Mesenteric fat pad (tissue), 1 donor: ENCODE results near the gene PPP2R5E. TPM values are rescaled to one million over a fixed set of nuclear protein-coding genes. Genes with fewer than 3 reads are reported as not detected.
"Not testable (repeated sequence)": the region's sequence is repeated elsewhere in the genome, so short reads cannot be mapped to it uniquely, and the experiment has no call there.

Experiments used
- DNase-seq: peaks from one replicate; pipeline ENCODE4 v3.0.0-alpha.2; 2020; ENCODE audit warnings: low spot score
- total RNA-seq: library from RNA; stranded (reverse); fragmentation: NEBNext Ultra II Directional; extraction: Animal tissue kit (Norgen Biotek cat#: 25700); gene quantifications from one replicate; pipeline ENCODE4 v1.2.1, GENCODE V29; 2021
- donor health status: DM: yes; HTN: yes; CAD: no.

The PPP2R5E gene
- total RNA-seq, 1 donor from 2014 or later = 36.0 TPM

DNA sequence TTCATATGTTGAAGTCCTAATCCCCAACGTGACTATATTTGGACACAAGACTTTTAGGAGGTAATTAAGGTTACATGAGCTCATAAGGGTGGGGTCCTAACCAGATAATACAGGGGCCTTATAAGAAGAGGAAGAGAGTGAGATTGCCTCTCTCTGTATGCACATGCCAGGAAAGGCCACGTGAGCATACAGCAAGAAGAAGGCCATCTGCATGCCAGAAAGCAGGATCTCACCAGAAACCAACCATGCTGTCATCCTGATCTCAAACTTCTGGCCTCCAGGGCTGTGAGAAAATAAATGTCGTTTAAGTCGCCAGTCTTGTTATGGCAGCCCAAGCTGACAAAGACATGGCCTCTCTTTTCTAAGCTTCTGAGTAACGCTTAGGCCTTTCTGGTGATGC, 155.5 kb downstream of the PPP2R5E start:
- DNase-seq = no peak

DNA sequence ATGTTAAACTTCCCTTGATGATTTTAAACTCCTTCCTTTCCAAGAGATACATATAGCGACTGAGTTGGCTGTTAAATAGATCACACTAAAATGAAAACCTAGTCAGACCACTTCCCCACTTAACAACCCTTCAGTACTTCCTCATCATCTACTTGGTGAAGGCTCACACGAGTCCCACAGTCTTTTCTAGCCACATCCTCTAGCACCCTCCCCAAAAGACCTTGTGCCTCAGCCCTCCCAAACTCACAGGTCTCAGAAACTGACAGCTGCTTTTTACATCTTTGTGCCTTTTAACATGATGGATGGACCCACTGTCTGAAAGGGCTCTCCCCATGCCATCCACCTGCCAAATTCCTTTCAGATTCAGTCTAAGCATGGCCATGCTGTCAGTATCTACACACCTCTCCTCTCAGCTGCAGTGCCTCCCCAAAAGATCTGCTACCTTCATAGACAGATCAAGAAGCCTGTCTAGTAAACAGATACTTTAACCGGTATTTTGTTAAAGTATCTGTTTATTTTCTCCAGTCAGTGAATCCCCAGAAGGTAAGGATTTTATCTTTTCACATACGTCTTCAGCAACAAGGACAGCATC, 159.3 kb downstream of the PPP2R5E start:
- no peak for DNase-seq

DNA sequence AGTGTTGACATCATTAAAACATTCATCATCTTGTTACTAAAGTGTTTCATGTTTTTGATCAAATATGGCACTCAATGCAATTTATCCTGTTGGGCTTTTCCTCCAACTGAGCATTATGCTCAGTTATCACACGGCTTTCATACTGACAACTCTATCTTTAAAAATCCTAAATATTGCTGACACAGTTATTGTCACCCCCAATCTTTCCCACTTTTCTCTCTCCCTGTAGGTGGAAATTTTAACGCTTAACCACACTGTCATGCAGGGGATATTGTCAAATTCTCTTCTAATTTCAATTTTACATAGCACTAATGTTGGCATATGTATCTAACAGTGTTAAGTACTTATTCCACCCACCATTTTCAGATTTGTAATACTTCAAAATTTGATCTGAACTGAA, 164.7 kb downstream of the PPP2R5E start:
- DNase-seq = no peak

DNA sequence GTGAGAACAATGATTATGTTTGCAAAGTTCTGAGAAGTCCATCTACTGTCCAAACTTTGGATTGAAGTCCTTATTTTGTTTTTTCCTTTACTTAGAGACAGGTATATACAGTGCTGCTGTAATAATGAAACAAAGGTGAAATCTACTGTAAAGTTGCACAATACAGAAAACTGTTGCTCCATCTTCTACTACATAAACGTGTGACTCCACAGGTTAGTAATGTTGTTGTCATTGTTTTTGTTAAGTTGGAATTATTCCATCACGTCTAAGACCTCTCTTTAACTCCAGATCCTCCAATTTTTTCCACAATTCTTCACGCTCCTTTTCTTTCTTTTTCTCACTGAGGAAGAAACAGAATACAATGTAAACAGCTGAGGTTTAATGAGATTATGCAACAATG, 167.4 kb downstream of the PPP2R5E start:
- no peak for DNase-seq

DNA sequence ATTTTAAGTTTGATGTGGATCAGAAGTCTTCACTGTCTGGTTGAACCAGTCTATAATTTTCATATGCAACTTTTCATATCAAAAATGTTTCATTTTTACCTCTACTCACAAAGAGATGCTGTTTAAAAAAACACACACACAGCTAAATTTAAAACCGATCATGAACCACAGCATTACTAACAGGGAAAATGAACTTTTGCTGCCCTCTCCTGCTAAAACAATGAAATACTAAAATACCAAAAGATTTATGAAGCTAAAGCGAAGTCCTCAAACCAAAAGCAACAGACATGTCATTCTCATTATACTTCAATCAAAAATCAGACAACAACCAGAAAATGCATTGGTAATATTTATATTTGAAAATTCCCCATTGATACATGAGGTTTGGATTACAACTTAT, 171.6 kb downstream of the PPP2R5E start:
- not testable (repeated sequence) for DNase-seq

DNA sequence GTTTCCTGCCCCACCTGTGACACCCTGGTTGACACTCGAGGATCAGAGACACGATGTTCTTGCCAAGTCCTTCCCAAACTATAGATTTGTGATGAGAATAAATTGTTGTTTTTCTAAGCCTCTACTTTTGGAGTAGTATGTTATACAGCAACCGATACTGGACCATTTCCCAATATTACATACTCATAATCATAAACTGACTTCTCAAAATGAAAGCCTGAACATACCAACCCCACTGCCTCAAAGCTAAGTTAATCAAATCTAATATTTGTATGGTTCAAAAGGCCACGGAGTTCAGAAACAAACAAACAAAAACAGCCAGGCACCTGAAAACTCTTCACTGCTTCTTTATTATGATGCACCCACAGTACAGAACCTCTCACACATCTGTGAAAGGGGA, 172.1 kb downstream of the PPP2R5E start:
- DNase-seq = no peak

DNA sequence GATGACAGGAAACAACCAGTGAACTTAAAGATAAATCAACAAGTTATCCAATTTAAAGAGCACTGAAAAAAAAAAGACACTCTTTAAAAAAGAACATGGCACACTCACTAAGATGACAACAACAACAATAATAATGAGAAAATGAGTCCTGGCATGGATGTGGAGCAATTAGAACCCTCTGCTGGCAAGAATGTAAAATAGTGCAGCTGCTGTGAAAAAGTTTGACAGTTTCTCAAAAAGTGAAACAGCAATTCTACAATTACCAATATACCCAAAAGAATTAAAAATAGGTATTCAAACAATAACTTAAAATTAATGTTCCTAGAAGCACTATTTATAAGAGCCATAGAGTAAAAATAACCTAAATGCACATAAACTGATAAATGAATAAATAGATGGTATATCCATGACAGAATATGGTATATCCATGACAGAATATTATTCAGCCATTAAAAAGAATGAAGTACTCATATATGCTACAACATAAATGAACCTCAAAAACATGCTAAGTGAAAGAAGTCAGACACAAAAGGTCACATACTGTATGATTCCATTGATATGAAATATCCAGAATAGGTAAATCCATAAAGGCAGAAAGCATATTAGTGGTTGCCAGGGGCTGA, 175.3 kb downstream of the PPP2R5E start:
- no peak for DNase-seq

DNA sequence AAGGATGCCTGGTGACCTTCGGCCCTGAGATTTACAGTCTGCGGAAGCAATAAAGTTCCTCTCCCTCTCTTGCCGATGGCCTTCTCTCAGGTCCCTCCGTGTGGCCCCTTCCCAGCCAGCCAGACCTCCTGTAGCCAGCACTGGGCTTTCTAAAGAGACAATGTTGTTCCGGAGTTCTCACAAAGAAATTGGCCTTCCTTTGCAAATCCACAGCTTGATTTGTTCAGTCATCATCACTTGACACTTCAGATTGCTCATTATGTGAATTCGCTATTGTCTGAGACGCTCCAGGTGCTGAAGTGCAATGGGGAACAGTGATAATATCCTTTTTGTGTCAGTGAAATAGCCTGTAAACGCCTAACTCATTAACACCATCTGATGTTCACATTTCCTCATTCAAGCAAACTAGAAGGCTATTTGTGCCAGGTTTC, 180.8 kb downstream of the PPP2R5E start:
- no peak for DNase-seq

DNA sequence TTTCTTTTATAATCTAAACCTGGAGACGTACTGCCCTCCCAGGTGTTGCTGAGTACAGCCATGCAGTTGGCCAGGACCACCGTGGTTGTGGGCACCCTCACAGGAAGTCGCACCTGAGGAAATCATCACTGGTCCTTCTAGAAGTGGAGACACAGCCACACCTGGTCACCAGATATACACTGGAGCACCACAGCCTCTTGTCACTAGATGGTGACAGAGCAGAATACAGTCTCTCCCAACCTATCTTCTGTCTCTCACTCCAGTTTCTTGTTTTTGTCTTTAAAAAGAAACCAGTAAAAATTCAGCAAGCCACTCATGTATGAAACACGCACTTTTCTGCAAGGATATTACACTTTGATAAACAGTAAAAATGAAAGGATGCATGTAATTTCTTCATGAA, 181.4 kb downstream of the PPP2R5E start:
- DNase-seq = no peak

DNA sequence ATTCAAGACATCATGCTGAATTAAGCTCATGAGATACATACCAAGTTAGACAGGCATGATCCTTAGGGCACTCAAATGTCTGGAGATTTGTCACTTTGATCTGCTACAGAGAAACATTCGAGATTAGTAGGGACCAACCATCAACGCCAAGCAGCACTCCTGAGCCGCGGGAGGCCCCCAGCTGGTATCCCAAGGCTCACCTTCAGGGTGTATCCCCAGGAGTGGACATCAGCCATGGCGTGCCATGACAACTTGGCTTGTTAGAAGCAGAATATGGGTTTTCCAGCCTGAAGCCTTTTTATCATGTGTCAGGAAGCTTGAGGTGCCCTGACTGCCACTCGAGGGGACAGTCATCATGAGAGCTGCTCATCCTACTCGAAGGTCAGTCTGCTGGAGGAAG, 185.3 kb downstream of the PPP2R5E start:
- peak; percentile 62 for DNase-seq

DNA sequence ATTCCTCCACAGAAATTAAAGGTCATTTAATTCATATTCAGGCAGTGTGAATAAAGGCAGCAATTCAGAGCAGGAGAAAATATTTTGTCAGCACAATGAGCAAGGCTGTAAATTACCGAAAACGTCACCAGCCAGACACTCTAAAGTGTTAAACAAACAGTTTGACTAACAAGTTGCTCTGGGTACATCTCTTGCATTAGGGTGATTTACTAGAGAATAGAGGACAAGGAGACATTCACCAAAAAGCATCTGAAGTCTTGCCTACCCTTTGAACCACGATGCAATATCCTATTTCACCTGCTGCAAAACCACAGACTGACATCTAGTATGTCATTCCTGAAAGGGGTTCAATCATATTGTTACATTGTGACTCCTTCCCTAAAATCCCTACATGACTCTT, 197.4 kb downstream of the PPP2R5E start:
- DNase-seq = no peak

DNA sequence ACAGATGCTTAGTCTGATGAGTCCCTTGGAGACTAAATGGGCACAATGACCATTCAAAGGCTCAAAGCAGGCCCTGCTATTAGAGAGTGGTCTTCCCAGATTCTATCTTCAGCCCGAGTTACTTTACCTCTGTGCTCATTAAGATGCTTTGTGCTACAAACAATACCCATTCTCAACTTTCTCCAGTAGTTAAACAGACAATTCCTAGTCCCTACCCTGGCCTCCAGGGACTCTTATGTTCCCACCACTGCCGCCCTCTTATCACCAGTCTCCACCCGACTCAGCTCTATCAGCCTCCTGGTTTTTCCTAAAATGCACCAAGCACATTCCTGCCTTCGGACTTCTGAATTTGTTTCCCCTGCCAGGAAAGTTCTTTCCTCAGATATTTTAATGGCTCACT, 198.8 kb downstream of the PPP2R5E start:
- DNase-seq = no peak

DNA sequence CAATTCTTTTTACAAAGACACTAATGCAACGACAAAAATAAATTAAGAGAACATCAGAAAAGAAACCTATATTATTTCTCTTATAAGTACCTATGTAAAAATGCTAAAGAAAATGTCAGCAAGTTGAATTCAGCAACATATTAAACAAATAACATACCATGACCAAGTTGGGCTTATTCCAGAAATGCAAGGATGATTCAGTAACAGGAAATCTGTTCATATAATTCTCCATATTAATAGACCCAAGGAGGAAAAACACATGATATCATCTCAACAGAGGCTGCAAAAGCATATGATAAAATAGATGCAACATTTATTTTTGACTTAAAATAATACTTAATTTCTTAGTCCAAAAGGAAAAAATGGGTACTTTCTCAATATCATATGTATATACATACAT, 199.3 kb downstream of the PPP2R5E start:
- DNase-seq = no peak

DNA sequence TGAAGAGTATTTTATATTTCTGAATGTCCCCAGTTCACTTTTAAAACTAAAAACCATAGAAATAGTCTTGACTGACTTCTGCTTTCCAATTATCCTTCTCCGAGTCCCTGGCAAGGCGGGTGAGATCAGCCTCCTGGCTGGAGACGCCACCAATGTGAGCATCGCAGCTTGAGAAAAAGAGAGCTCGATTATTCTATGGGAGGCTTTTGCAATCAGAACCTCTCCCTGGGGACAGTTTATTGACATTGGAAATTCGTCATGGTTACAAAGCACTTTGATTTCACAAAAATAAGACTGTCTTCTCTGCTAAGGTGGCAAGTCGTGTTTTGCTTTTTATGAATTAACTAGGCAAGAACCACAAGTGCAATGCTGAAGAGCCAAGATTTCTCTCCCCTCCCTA, 200.8 kb downstream of the PPP2R5E start:
- no peak for DNase-seq

DNA sequence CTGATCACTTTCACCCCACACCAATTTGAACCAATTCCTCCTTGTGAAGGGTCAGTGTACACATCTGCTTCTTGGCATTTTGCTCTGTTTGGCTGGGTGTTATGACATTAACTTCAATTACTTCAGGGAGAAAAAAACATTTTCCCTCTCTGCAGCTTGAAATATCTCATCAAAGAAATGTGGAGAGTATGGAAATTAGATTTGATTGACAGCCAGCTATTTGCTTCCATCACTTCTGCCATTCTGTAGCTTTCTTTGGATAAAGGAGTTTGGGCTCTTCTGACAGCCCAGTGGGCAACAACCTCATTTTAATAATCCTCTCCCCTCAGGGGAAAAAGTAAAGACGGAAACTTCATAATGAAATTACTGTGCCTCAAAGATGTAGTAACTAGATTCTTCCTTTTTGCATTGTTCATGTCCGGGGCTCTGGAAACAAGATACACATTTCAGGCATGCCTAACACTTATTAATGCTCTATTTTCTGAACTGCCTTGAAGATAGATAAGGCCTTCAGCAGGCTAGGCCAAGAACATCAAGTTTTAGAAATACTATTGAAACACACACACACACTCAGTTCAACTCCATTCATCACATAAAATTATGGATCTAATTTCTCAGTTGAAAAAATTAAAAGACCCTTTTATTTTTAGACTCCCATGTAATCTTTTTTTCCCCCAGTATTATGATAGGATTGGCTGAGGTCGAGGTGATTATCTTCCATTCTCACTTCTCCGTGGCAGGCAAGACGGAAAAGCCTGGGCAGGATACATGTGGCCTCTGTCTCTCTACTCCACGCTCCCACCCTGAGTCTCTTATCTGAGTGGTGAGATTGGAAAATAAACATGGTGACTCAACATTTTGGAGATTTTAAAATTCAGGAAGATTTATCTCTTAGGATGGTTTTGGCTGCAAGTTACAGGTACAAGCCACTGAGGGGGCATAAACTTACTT, 214.1 kb downstream of the PPP2R5E start:
- no peak for DNase-seq

DNA sequence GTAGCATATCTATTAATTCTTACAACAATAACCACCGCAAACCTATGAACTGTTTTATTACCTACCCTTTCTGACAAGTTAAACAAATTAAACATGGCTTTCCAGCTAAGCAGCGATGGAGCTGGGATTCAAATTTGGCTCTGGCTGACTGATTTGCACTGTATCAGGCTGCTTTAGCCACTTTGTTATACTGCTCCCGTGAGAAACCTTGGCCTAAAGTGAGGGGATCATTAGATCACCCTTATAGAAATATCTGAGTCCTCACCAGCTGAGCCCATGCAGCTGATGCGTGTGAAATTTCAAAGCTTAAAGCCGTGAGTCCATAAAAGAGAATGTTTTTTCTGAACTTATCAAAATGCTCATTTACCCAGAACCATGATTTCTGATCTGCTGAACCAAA, 216.3 kb downstream of the PPP2R5E start:
- DNase-seq = no peak

DNA sequence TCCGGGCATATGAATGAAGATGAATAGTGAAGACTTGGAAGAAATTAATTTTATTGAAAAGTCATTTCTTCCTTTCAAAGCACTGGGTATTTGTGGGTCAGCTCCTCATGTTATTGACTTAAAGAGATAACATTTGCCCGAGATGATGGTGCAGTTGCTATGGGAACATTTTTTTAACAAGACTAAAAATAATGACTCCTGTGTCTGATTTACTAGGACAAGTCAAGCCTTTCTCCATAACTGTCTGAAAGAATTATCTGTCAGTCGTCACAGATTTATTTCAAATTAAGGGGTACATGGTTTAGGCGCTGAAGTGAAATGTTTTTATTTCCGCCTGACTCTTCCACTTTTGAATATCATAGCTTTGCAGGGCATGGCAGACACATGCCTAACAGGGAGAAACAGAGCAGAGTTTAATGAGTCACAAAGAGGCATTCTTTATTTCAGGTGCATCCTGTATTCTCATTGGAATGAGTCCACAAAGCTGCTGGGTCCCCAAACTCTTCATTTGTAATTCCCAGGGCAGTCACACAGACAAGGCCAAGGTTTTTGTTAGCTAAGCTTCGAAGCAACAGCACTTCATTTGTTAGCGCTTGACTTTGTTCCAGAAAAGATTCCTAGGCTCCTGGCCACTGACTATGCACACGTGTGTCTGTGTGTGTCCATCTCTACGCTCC, 220.1 kb downstream of the PPP2R5E start:
- no peak for DNase-seq

DNA sequence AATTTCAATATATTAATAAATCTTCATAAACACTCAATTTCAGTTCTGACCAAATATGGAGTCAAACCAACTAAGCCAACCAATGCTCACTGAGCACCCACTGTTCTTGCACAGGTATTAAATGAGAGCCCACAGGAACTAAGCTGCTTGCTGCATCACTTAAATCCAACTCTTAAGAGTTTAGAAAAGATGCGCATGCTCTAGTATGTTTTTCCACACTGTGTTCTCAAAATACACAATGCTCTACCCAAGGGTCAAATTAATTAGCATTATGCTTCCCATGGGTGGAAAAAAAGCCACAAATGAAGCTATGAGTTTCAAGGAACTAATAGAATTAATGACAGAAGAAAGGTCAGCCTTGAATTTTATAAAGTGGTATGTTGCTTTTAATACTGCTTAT, 220.7 kb downstream of the PPP2R5E start:
- DNase-seq = no peak
